NCI-H69 (cell line): Measurements from ENCODE around the gene MGME1.
A peak's percentile ranks its signal among the peaks of the same experiment; 100 is the strongest.

ENCODE experiments used
- DNase-seq: peaks from one replicate; lab custom pipeline; 2025; lab: John Stamatoyannopoulos, UW

Gene MGME1, protein sequence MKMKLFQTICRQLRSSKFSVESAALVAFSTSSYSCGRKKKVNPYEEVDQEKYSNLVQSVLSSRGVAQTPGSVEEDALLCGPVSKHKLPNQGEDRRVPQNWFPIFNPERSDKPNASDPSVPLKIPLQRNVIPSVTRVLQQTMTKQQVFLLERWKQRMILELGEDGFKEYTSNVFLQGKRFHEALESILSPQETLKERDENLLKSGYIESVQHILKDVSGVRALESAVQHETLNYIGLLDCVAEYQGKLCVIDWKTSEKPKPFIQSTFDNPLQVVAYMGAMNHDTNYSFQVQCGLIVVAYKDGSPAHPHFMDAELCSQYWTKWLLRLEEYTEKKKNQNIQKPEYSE

GRCh38 chr20:17968366-17969277 lies at the start of gene MGME1, which contains the start of gene SNX5:
Gene MGME1 (plus strand): TSS chr20:17969018. CDS start chr20:17969860, 842 bp downstream.
Gene SNX5 (minus strand): TSS chr20:17968794. CDS start chr20:17968425, 369 bp downstream.
- DNase-seq = peak; percentile 100

- no peak for DNase-seq
Measured at GRCh38 chr20:17919149-17919548, 49.7 kb upstream of the MGME1 start.

GRCh38 chr20:17921774-17922173 lies 47.0 kb upstream of the MGME1 start:
- DNase-seq = peak; percentile 13

DNA sequence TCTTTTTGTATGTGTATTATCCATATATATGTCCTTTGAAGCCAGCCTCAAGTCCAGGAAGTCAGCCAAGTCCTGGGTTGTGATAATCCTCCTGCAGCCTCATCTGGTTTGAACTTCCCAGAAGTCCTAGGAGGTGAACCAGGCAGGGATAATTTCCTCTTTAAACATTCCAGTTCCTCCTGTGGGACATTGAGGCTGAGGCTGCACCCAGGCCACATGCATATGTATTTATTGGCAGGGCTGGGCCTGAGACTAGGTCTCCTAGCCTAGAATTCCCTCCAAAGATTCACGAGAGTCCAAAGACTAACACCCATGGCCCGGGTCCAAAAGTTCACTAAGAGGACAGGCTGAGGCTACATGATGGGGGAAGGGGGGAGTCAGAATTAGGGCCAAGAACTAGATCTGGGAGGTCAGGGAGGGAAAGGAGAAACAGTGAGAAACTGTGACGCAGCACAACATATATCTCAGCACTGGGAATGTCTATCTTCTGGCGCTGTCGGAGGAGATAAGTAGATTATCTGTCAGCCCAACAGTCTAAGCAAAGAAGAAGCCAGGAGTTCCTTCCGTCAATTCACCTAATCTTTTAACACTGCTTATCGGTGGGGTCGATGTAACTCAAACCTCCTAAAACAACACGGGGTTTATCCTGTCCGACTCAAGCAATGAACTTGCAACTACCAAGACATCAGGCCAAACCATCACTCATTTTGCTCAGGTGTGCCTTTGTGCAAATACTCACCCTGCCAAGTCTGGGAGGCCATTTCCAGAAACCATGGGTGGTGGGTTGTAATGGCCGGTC lies 43.5 kb upstream of the MGME1 start:
- no peak for DNase-seq

DNA sequence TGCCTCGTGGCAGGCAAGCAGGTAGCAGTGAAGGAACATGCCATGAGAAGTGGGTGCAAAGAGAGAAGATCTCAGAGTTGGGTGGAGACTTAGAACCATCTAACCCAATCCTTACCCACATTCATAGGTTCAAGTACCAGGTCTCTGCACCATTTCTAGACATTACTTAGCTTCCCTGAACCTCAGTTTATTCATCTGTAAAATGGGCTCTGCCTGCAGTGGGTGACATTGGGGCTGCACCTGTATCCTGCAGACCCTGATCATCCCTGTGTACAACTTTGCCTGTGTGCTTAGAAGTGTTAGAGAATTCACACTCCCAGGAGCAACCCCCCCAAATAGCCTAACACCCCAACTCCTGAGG lies 42.9 kb upstream of the MGME1 start:
- no peak for DNase-seq

GRCh38 chr20:17928211-17928611 lies 40.6 kb upstream of the MGME1 start:
- DNase-seq = no peak

DNA sequence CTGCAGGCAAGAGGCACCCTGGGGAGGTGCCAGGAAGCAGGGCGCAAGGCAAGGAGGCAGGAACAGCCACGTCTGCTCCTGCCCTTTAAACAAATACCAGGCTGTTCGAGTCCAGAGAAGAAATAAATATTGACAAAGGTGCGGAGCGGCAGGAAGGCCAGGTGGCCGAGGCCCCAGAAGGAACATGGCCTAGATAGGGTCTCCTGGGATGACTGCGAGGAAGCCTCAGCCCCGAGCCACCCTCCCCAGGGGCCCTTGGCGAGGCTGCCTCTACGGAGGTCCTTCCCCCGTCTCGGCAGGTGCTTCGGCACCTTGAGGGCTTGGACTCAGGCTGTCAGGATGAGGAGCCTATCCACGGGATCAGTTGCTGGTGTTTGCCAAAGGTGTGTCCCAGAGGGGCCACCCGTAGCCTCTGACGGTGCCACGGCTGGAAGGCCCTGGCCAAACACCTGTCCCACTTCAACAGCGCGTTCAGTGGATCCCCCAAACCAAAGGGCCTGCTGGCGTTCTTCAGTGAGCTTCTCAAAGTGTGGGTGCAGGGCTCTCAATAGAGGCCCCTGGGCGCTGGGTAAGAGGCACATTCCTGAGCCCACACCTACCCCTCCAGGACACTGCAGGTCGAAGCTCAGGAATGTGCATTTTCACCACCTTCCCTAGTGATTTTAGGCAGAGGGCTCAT lies 40.0 kb upstream of the MGME1 start:
- peak; percentile 63 for DNase-seq

- no peak for DNase-seq
Measured at GRCh38 chr20:17931513-17931912, 37.3 kb upstream of the MGME1 start.

- DNase-seq = no peak
Measured at GRCh38 chr20:17932396-17932795, 36.4 kb upstream of the MGME1 start.

DNA sequence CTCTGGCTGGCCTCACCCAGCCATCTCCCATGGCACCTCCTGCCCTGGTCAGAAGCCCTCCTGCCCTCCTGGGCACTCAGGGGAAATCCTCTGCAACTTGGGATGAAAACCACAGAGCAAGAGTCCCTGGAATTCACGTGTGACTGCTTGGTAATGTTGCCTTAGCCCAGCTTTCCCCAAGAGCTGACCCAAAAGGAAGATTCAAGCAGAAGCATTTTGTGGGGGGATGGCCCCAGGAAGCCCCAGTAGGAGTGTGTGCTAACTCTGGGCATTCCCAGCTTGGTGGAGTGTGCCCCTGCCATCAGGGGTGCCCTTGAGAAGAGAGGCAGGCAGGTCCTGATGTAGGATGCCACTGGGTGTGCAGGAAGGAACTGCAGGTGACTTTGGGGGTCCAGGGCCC lies 35.7 kb upstream of the MGME1 start:
- no peak for DNase-seq

DNA sequence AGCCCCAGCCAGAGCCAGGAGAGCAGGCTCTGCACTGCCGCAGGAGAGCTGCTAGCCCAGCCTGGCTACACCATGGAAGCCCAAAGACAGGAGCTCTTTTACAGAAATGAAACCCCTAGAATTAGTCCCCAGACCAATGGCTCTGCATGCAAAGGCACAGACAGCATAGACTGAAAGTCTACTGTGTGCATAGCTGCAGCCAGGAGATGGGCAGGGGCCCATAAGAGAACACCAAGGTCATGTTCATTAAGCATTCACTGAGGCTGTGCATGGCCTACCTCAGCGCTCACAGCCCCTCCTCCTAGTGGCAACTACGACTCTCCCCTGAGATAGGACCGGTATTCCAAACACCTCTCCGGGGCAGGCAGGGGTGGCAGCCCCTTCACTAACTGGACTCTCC lies 35.1 kb upstream of the MGME1 start:
- no peak for DNase-seq

- no peak for DNase-seq
Measured at GRCh38 chr20:17934141-17934862, 34.5 kb upstream of the MGME1 start.

GRCh38 chr20:17935186-17935585 lies 33.6 kb upstream of the MGME1 start:
- no peak for DNase-seq

GRCh38 chr20:17935761-17936160 lies 33.1 kb upstream of the MGME1 start:
- DNase-seq = no peak

DNA sequence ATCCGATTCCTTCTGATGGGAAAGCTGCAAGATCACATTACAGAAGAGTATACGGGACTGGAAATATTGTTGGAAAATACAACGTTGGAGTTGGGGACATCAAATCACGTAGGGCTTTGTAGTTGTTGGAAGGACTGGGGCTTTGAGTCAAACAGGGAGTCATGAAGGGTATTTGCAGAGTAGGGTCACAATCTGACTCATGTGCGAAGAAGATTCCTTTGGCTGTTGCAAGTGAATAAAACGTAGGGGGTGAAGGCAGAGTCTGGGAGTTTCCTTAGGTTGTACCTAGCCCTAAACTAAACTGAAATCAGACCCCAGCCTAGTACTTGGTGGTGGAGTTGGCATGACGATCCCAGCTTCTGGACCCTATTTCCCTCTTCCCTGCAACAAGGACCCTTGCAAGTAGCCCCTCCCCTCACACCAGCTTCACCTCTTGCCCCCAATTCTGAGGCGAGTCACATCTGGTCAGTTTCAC lies 32.5 kb upstream of the MGME1 start:
- DNase-seq = no peak

- no peak for DNase-seq
Measured at GRCh38 chr20:17936761-17937732, 31.8 kb upstream of the MGME1 start.

DNA sequence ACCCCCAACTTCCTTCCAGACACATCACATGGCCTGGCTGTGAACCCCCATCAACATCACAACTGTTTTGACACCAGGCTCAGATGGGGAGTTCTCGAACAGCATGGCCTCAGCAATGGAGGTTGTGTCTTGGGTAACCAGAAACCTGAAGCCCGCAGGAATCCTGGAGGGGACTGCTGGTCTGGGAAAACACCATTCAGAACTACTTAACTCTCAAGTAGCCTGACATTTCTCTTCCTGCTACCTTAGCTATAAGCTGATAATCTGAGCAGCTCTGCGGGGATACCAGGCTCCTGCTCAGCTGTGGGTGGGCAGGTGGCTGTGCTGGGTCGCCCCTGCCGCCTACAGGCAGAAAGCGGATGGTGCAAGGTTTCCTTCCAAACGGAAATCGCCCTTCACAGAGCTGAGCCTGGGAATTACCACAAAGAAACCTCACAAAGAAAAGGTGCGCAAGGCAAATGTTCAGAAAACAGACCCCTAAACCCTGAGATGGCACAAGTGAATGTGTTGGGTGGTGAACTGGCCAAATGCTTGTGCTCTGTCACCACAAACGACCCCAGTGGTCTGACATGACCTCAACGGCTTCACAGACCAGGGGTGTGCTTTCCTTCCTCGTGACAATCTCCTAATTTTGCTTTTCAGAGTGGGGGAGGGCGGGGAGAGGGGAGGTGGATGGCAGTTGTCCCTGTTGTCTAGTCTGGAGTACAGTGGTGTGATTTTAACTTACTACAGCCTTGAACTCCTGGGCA lies 29.8 kb upstream of the MGME1 start:
- DNase-seq = peak; percentile 69

DNA sequence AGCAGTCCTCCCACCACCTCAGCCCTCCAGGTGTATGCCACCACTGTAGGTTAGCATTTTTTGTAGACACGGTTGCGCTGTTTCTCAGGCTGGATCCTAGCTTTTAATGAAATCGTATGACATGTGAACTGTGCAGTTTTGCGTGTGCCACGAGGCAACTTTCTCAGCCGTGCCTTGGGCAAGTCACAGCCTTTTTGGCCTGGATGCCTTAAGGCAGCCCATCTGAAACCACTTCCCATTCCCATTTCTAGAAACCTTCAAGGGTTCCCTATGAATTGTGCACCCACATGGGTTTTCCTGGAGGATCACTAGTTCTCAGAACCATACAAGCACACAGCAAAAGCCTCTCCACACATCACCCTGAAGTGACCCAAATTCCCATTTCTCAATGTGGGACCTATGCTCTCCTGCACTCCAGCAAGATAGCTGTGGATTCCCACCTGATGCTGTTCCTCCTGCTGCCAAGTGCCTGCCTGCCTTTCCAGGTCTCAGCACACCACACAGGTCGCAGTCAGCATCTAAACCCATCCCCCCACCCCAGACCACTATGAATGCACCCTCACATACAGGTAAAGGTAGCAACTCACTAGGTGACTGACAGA lies 29.1 kb upstream of the MGME1 start:
- DNase-seq = no peak
